HepG2 (cell line): Measurements from ENCODE around the gene TBXA2R. TPM values are rescaled to one million over a fixed set of nuclear protein-coding genes. Genes with fewer than 3 reads are reported as not detected.
A peak's percentile ranks its signal among the peaks of the same experiment; 100 is the strongest.

Source experiments
- ATF7 ChIP-seq, 2 experiments: fragments of 450-650 bp in 1 of 2; sonication (generic) in 1 of 2; formaldehyde crosslinking in 1 of 2; IDR thresholded peaks; 2 replicates each; pipeline versions ENCODE4 v1.4.0 to v1.6.1; 2016 to 2020; ENCODE audit warnings: antibody characterized with exemption in 1 of 2, mild to moderate bottlenecking in 1 of 2, missing genetic modification reagents in 1 of 2
- CBX5 ChIP-seq: sonication (generic); formaldehyde crosslinking; IDR thresholded peaks from 2 replicates; pipeline ENCODE4 v1.4.0; 2020; ENCODE audit warnings: missing genetic modification reagents, borderline replicate concordance
- FIP1L1 ChIP-seq: fragments of 200-400 bp; formaldehyde crosslinking; IDR thresholded peaks from 2 replicates; pipeline ENCODE4 v1.6.1; 2018; ENCODE audit warnings: low read depth, mild to moderate bottlenecking, low read length, moderate library complexity, borderline replicate concordance; ENCODE audit not compliant: insufficient read depth
- FOSL1 ChIP-seq: sonication (generic); formaldehyde crosslinking; IDR thresholded peaks from 2 replicates; pipeline ENCODE4 v1.9.0; 2021; ENCODE audit warnings: missing genetic modification reagents, borderline replicate concordance
- FOXC1 ChIP-seq: sonication (generic); formaldehyde crosslinking; IDR thresholded peaks from 2 replicates; pipeline ENCODE4 v1.8.0; 2022; ENCODE audit warnings: mild to moderate bottlenecking, missing genetic modification reagents, borderline replicate concordance
- GPN1 ChIP-seq: sonication (generic); formaldehyde crosslinking; IDR thresholded peaks from 2 replicates; pipeline ENCODE4 v1.5.1; 2020; ENCODE audit warnings: missing genetic modification reagents, borderline replicate concordance
- HDAC6 ChIP-seq: fragments of 200-600 bp; sonication (generic); IDR thresholded peaks from 2 replicates; pipeline ENCODE4 v1.7.0; 2017; ENCODE audit warnings: mild to moderate bottlenecking, antibody characterized with exemption, low read length, low read depth
- NFATC3 ChIP-seq: sonication (generic); formaldehyde crosslinking; IDR thresholded peaks from 2 replicates; pipeline ENCODE4 v1.5.1; 2020; ENCODE audit warnings: mild to moderate bottlenecking, missing genetic modification reagents
- NFKB2 ChIP-seq: sonication (generic); formaldehyde crosslinking; IDR thresholded peaks from 2 replicates; pipeline ENCODE4 v1.4.0; 2020; ENCODE audit warnings: missing genetic modification reagents, borderline replicate concordance
- NFYC ChIP-seq: IDR thresholded peaks from 2 replicates; pipeline ENCODE4 v1.6.1; 2016; ENCODE audit warnings: missing genetic modification reagents, missing compliant biosample characterization
- PHF8 ChIP-seq: sonication (generic); formaldehyde crosslinking; IDR thresholded peaks from 2 replicates; pipeline ENCODE4 v1.5.0; 2020; ENCODE audit warnings: missing genetic modification reagents
- RARG ChIP-seq: sonication (generic); formaldehyde crosslinking; IDR thresholded peaks from 2 replicates; pipeline ENCODE4 v1.4.0; 2020; ENCODE audit warnings: low read depth, mild to moderate bottlenecking, missing genetic modification reagents
- SIX4 ChIP-seq: sonication (generic); formaldehyde crosslinking; IDR thresholded peaks from 2 replicates; pipeline ENCODE4 v1.4.0; 2020; ENCODE audit warnings: missing genetic modification reagents
- SNAI1 ChIP-seq: sonication (generic); formaldehyde crosslinking; IDR thresholded peaks from 2 replicates; pipeline ENCODE4 v1.5.0; 2020; ENCODE audit warnings: mild to moderate bottlenecking, missing genetic modification reagents, borderline replicate concordance
- YEATS4 ChIP-seq: sonication (generic); formaldehyde crosslinking; IDR thresholded peaks from 2 replicates; pipeline ENCODE4 v1.4.0; 2020; ENCODE audit warnings: missing genetic modification reagents, borderline replicate concordance
- ZFP36L2 ChIP-seq: sonication (generic); formaldehyde crosslinking; IDR thresholded peaks from 2 replicates; pipeline ENCODE4 v1.4.0; 2020; ENCODE audit warnings: missing genetic modification reagents
- ZNF24 ChIP-seq: fragments of 450-650 bp; IDR thresholded peaks from 2 replicates; pipeline ENCODE4 v1.6.1; 2017; ENCODE audit warnings: antibody characterized with exemption, mild to moderate bottlenecking
- ZNF256 ChIP-seq: sonication (generic); formaldehyde crosslinking; conservative IDR thresholded peaks from 2 replicates; pipeline ENCODE4 v1.4.0; 2020; ENCODE audit warnings: missing genetic modification reagents
- ZNF333 ChIP-seq: sonication (generic); formaldehyde crosslinking; IDR thresholded peaks from 2 replicates; pipeline ENCODE4 v1.4.0; 2020; ENCODE audit warnings: mild to moderate bottlenecking, missing genetic modification reagents, borderline replicate concordance
- ZNF441 ChIP-seq: sonication (generic); formaldehyde crosslinking; IDR thresholded peaks from 2 replicates; pipeline ENCODE4 v1.7.0; 2021; ENCODE audit warnings: missing genetic modification reagents, borderline replicate concordance
- ZNF589 ChIP-seq: sonication (generic); formaldehyde crosslinking; conservative IDR thresholded peaks from 2 replicates; pipeline ENCODE4 v1.8.0; 2022; ENCODE audit warnings: mild to moderate bottlenecking, moderate library complexity, missing genetic modification reagents
- ZNF75D ChIP-seq: sonication (generic); formaldehyde crosslinking; IDR thresholded peaks from 2 replicates; pipeline ENCODE4 v1.8.1; 2023; ENCODE audit warnings: missing genetic modification reagents, mild to moderate bottlenecking, borderline replicate concordance
- polyA plus RNA-seq, 8 experiments: library from polyadenylated mRNA; depleted of rRNA in 3 of 8; stranded (reverse) in 7 of 8; unstranded in 1 of 8; fragments of >200 nt; fragmentation: Illumina TruSeq in 4 of 8; extraction: Trizol in 4 of 8; gene quantifications; 2 replicates each; pipeline versions ENCODE4 v1.2.1 to v1.2.3, GENCODE V29; 2011 to 2016; ENCODE audit warnings: low read depth in 4 of 8, missing spikeins in 1 of 8, mixed read lengths in 1 of 8; ENCODE audit not compliant: insufficient read depth in 1 of 8
- total RNA-seq, 5 experiments: library from RNA; depleted of rRNA; stranded (reverse); fragments of >200 nt; fragmentation: Illumina TruSeq; extraction: Trizol; gene quantifications; 2 replicates each; pipeline ENCODE4 v1.2.3, GENCODE V29; 2016; ENCODE audit warnings: low read depth in 1 of 5
- TF ChIP-seq, protein P1 (sequence below): fragments of 450-650 bp; IDR thresholded peaks from 2 replicates; pipeline ENCODE4 v1.6.1; 2016
- TF ChIP-seq, protein P2 (sequence below): sonication (generic); formaldehyde crosslinking; IDR thresholded peaks from 2 replicates; pipeline ENCODE4 v1.4.0; 2020; ENCODE audit warnings: missing genetic modification reagents; ENCODE audit errors: not compliant biosample characterization
- TF ChIP-seq, protein P3 (sequence below): sonication (generic); formaldehyde crosslinking; IDR thresholded peaks from 2 replicates; pipeline ENCODE4 v1.5.0; 2020; ENCODE audit warnings: mild to moderate bottlenecking, missing genetic modification reagents

The TBXA2R gene
- total and polyA plus RNA-seq, 2 of the 13 experiments (the other 11 are each of a cell fraction or from before 2014, with no cell fraction given) = 0.09 TPM; not detected in 1

DNA sequence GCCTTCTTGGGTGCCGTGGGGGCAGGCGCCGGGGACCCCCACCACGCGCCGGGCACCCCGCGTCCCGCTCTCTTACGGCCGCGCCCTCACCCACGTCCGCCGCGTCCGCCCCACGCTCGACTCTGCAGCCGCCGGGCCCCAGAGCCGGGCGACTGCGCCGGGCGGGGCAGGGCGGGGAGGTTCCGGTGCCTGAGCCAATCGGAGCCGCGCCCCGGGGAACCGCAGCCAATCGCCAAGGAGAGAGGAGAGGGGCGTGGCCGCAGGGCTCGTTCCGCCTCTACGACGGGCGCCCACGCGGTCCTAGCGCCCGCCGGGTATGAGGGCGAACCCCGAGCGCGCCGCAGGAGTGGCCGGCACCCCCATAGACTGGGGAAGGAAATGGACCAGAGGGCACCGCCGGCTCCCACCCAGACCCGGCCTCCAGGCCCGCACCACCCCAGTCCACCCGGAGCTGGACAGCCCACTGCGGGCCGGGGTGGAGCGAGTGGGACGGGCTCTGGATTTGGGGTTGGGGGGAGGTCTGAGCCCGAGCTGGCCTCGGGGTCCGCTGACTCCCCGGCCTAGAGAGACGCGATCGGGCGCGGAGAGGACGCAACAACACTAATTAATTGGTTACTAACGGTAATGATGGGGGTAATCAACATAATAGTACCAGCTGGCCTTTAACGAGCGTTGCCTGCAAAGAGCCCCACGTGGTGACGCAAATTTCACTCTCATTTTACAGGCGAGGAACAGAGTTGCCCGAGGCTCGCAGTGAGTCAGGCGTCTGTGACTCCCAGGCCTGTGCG is 49.0 kb downstream of the TBXA2R start, which contains the start of gene MFSD12 (continued):
- TF ChIP-seq ZNF441 (CRISPR knock-in tag) (peak; percentile 29; the same call in 1 of the 2 replicates), FOSL1 (CRISPR knock-in tag) (no peak), ZNF24 (no peak), HDAC6 (no peak), YEATS4 (CRISPR knock-in tag) (no peak), NFKB2 (CRISPR knock-in tag) (peak; percentile 31; the same call in 1 of the 2 replicates), GPN1 (CRISPR knock-in tag) (no peak), FOXC1 (CRISPR knock-in tag) (no peak; the same call in 1 of the 2 replicates), ATF7 (IDR thresholded peaks at IDR 0.05) (no peak), ATF7 (CRISPR knock-in tag; IDR thresholded peaks at IDR 0.05) (no peak), NFATC3 (CRISPR knock-in tag) (no peak), SIX4 (CRISPR knock-in tag) (no peak; the same call in 1 of the 2 replicates), FIP1L1 (no peak), CBX5 (no peak), ZNF589 (no peak), PHF8 (CRISPR knock-in tag) (peak; percentile 73), SNAI1 (CRISPR knock-in tag) (no peak), NFYC (CRISPR knock-in tag) (peak; percentile 92), ZNF75D (CRISPR knock-in tag) (no peak), ZFP36L2 (CRISPR knock-in tag) (no peak), RARG (CRISPR knock-in tag) (no peak), ZNF256 (CRISPR knock-in tag) (0 out of 2 replicates have a peak, but pooled peaks have one; percentile 58), ZNF333 (CRISPR knock-in tag) (no peak)
- TF ChIP-seq, protein P1, sequence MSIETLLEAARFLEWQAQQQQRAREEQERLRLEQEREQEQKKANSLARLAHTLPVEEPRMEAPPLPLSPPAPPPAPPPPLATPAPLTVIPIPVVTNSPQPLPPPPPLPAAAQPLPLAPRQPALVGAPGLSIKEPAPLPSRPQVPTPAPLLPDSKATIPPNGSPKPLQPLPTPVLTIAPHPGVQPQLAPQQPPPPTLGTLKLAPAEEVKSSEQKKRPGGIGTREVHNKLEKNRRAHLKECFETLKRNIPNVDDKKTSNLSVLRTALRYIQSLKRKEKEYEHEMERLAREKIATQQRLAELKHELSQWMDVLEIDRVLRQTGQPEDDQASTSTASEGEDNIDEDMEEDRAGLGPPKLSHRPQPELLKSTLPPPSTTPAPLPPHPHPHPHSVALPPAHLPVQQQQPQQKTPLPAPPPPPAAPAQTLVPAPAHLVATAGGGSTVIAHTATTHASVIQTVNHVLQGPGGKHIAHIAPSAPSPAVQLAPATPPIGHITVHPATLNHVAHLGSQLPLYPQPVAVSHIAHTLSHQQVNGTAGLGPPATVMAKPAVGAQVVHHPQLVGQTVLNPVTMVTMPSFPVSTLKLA = no peak
- TF ChIP-seq, protein P2, sequence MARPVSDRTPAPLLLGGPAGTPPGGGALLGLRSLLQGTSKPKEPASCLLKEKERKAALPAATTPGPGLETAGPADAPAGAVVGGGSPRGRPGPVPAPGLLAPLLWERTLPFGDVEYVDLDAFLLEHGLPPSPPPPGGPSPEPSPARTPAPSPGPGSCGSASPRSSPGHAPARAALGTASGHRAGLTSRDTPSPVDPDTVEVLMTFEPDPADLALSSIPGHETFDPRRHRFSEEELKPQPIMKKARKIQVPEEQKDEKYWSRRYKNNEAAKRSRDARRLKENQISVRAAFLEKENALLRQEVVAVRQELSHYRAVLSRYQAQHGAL (CRISPR knock-in tag) = no peak
- TF ChIP-seq, protein P3, sequence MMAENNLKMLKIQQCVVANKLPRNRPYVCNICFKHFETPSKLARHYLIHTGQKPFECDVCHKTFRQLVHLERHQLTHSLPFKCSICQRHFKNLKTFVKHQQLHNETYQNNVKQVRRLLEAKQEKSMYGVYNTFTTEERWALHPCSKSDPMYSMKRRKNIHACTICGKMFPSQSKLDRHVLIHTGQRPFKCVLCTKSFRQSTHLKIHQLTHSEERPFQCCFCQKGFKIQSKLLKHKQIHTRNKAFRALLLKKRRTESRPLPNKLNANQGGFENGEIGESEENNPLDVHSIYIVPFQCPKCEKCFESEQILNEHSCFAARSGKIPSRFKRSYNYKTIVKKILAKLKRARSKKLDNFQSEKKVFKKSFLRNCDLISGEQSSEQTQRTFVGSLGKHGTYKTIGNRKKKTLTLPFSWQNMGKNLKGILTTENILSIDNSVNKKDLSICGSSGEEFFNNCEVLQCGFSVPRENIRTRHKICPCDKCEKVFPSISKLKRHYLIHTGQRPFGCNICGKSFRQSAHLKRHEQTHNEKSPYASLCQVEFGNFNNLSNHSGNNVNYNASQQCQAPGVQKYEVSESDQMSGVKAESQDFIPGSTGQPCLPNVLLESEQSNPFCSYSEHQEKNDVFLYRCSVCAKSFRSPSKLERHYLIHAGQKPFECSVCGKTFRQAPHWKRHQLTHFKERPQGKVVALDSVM (CRISPR knock-in tag) = 0 out of 2 replicates have a peak, but pooled peaks have one; percentile 22
